ENCODE results near the gene GPR87. TPM values are rescaled to one million over a fixed set of nuclear protein-coding genes. Genes with fewer than 3 reads are reported as not detected.

Gene GPR87
- total RNA-seq, 1 donor from 2014 or later = 2.0 TPM

DNA sequence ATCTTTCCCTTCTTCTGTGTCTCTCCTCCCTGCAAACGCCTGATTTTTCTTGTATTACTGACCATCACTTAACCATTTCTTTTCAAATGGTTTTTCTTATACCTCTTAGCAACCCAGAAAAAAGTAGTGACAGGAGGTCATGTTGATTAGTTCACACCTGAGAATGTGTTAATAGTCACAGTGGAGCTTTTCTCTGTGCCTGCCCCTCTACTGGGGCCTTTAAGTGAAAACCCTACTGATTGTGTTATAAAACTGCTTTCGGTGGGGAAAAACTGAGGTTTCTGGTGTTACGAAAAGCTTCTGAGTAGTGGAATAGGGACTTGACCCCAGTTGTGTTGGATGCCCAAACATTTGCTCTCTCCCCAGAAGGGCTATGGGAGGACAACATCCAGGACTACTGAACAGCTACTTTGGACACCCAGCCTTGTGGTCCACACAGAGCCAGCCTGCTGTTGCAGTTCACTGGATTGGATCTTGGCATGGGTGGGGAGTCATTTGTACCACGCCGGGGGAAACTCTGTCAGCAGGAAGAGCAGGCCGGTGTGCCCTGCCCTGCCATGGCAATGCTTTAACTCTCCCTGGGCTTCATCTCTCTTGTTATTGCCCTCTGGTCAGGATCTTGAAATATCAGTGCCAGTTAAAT, 10.3 kb downstream of the GPR87 start:
- Mint-ChIP-seq H3K27ac (ENCODE audit: unreplicated experiment) (peak overlapping the region; percentile 9), H3K4me1 (ENCODE audit: unreplicated experiment) (peaks cover 10% of the 10 kb centered on the region), H3K36me3 (ENCODE audit: low read depth, unreplicated experiment) (peaks cover 4% of the 10 kb centered on the region), H3K9me3 (ENCODE audit: unreplicated experiment) (no peaks in the 10 kb centered on the region), H3K4me3 (ENCODE audit: unreplicated experiment) (no peak overlapping the region), H3K27me3 (ENCODE audit: unreplicated experiment) (peaks cover 4% of the 10 kb centered on the region)
- no peak for DNase-seq (ENCODE audit: low spot score)
- TF ChIP-seq, protein P1, sequence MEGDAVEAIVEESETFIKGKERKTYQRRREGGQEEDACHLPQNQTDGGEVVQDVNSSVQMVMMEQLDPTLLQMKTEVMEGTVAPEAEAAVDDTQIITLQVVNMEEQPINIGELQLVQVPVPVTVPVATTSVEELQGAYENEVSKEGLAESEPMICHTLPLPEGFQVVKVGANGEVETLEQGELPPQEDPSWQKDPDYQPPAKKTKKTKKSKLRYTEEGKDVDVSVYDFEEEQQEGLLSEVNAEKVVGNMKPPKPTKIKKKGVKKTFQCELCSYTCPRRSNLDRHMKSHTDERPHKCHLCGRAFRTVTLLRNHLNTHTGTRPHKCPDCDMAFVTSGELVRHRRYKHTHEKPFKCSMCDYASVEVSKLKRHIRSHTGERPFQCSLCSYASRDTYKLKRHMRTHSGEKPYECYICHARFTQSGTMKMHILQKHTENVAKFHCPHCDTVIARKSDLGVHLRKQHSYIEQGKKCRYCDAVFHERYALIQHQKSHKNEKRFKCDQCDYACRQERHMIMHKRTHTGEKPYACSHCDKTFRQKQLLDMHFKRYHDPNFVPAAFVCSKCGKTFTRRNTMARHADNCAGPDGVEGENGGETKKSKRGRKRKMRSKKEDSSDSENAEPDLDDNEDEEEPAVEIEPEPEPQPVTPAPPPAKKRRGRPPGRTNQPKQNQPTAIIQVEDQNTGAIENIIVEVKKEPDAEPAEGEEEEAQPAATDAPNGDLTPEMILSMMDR (IDR thresholded peaks at IDR 0.05; ENCODE audit: unreplicated experiment) = no peak

DNA sequence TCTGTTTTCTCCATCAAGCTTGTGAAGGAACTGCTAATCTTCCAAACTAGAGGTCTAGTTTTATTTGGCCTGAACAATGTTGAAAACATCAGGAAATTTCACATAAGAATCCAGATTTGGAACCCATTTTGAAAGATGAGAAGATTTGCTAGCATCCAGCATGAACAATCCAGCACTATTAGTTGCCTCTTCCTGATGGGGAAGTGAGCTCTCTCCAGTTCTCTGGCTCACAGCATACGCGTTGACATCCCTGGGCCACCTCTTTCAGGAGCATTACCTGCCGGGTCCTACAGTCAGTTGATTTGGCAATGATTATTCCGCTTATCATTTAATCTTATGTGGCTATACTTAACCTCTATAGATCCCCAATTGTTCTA, 10.9 kb downstream of the GPR87 start:
- H3K9me3 Mint-ChIP-seq (ENCODE audit: unreplicated experiment) = no peaks in the 10 kb centered on the region
- H3K4me1 Mint-ChIP-seq (ENCODE audit: unreplicated experiment) = peaks cover 10% of the 10 kb centered on the region
- peak overlapping the region; percentile 54 for H3K27ac Mint-ChIP-seq (ENCODE audit: unreplicated experiment)
- DNase-seq (ENCODE audit: low spot score) = no peak
- H3K4me3 Mint-ChIP-seq (ENCODE audit: unreplicated experiment) = no peak overlapping the region
- peaks cover 4% of the 10 kb centered on the region for H3K36me3 Mint-ChIP-seq (ENCODE audit: low read depth, unreplicated experiment)
- peaks cover 4% of the 10 kb centered on the region for H3K27me3 Mint-ChIP-seq (ENCODE audit: unreplicated experiment)
- TF ChIP-seq, protein P1 (IDR thresholded peaks at IDR 0.05; ENCODE audit: unreplicated experiment) = no peak

DNA sequence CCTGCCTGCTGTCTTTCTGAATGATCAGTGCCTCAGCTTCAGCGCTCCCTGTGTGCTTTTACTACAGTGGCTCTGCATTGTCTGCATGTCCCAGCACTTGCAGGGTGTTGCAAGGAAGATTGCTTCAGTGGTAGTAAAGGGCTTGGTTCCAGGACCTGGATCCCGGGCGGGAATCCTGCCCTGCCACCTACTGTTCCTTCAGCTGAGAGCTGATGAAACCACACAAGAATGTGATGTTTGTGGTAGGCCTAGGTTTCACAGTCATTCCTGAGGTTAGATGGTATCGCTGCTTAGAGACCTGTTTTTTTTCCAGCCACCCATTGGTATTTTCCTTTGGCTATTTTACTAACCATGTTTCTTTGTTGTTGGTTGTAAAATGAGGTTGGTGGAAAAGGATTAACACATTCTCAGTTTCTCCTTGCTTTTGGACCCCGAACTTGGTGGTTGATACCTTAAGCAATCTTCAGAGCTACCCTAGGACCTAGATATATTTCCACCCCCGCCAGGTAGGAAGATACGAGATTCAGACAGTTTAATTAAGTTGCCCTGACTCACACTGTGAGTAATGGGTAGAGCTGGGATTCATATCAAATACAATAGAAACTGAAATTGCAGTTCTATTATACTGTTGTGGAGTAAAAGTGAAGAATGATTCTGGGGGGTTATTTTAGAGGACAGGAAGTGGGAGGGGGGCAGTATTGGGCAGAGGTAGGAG, 11.4 kb downstream of the GPR87 start:
- Mint-ChIP-seq H3K4me3 (ENCODE audit: unreplicated experiment) (no peak overlapping the region), H3K4me1 (ENCODE audit: unreplicated experiment) (peaks cover 10% of the 10 kb centered on the region)

DNA sequence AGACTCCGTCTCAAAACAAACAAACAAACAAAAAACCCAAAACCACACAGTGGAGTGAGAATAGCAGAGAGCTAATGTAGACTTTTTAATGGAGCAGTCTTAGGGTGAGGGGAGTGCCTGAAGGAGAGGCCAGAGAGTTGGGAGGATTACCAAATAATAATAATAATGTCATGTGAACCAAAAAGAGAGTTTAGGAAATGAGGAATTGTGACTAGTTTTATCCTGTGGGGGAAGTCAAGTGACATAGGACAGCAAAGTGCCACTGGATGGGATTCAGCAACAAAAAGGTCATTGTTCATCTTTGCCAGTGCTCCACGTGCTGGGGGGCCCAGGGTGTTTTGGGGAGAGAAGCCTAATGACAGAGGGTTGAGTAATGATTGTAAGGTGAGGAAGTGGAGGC, 12.9 kb downstream of the GPR87 start:
- H3K36me3 Mint-ChIP-seq (ENCODE audit: low read depth, unreplicated experiment) = peaks cover 4% of the 10 kb centered on the region
- TF ChIP-seq, protein P1 (IDR thresholded peaks at IDR 0.05; ENCODE audit: unreplicated experiment) = no peak
- no peak overlapping the region for H3K27ac Mint-ChIP-seq (ENCODE audit: unreplicated experiment)
- H3K27me3 Mint-ChIP-seq (ENCODE audit: unreplicated experiment) = peaks cover 3% of the 10 kb centered on the region
- no peak overlapping the region for H3K4me3 Mint-ChIP-seq (ENCODE audit: unreplicated experiment)
- H3K4me1 Mint-ChIP-seq (ENCODE audit: unreplicated experiment) = peaks cover 10% of the 10 kb centered on the region
- DNase-seq (ENCODE audit: low spot score) = no peak
- H3K9me3 Mint-ChIP-seq (ENCODE audit: unreplicated experiment) = no peaks in the 10 kb centered on the region

More for the DNA sequence above, 11.4 kb downstream of the GPR87 start:
- Mint-ChIP-seq H3K27ac (ENCODE audit: unreplicated experiment) (peak overlapping the region; percentile 54), H3K27me3 (ENCODE audit: unreplicated experiment) (peaks cover 4% of the 10 kb centered on the region), H3K36me3 (ENCODE audit: low read depth, unreplicated experiment) (peaks cover 4% of the 10 kb centered on the region), H3K9me3 (ENCODE audit: unreplicated experiment) (no peaks in the 10 kb centered on the region)
- TF ChIP-seq, protein P1 (IDR thresholded peaks at IDR 0.05; ENCODE audit: unreplicated experiment) = no peak
- DNase-seq (ENCODE audit: low spot score) = peak; percentile 31

DNA sequence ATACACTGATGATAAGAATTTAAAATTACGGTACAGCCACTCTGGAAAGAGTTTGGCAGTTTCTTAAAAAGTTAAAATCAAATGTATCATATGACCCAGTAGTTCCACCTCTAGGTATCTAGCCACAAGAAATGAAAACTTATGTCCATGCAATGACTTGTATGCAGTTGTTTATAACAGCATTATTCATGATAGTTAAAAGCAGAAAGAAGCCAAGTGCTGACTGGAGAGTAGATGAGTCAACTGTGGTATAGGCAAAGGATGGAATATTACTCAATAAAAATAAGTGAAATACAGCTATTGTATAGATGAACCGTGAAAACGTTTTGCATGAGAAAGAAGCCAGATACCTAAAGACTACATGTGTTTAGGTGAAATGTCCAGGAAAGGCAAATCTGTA, 14.8 kb downstream of the GPR87 start:
- no peak for DNase-seq (ENCODE audit: low spot score)
- Mint-ChIP-seq H3K27ac (ENCODE audit: unreplicated experiment) (no peak overlapping the region), H3K36me3 (ENCODE audit: low read depth, unreplicated experiment) (peaks cover 4% of the 10 kb centered on the region), H3K9me3 (ENCODE audit: unreplicated experiment) (no peaks in the 10 kb centered on the region), H3K4me3 (ENCODE audit: unreplicated experiment) (no peak overlapping the region), H3K27me3 (ENCODE audit: unreplicated experiment) (peaks cover 3% of the 10 kb centered on the region), H3K4me1 (ENCODE audit: unreplicated experiment) (peaks cover 10% of the 10 kb centered on the region)
- TF ChIP-seq, protein P1 (IDR thresholded peaks at IDR 0.05; ENCODE audit: unreplicated experiment) = no peak
